Loucy (cell line): ENCODE data around the gene ANKRD65.

Experiments
- H2AFZ ChIP-seq: fragments of 200-600 bp; sonication (generic); 2 replicates; pipeline ENCODE4 v1.6.0; 2016; ENCODE audit warnings: antibody characterized with exemption, mild to moderate bottlenecking, low read length, moderate library complexity
- H3F3A ChIP-seq: fragments of 200-600 bp; 2 replicates; pipeline ENCODE4 v1.6.0; 2016; ENCODE audit warnings: antibody characterized with exemption, low read depth, mild to moderate bottlenecking
- H3K27me3 ChIP-seq: fragments of 200-600 bp; sonication (generic); 2 replicates; pipeline ENCODE4 v1.6.1; 2014; ENCODE audit warnings: low read length, mild to moderate bottlenecking; ENCODE audit not compliant: insufficient read depth, poor library complexity, severe bottlenecking
- H3K36me3 ChIP-seq: fragments of 200-600 bp; sonication (generic); 2 replicates; pipeline ENCODE4 v1.6.1; 2016; ENCODE audit warnings: low read length; ENCODE audit not compliant: insufficient read depth
- H3K4me1 ChIP-seq: fragments of 200-600 bp; sonication (generic); 2 replicates; pipeline ENCODE4 v1.5.1; 2014; ENCODE audit warnings: low read length, mild to moderate bottlenecking; ENCODE audit not compliant: insufficient read depth, poor library complexity, severe bottlenecking
- H3K4me2 ChIP-seq: fragments of 200-600 bp; sonication (generic); 2 replicates; pipeline ENCODE4 v1.6.0; 2014; ENCODE audit warnings: antibody characterized with exemption, low read length, low read depth, mild to moderate bottlenecking; ENCODE audit not compliant: poor library complexity, severe bottlenecking
- H3K4me3 ChIP-seq: fragments of 200-600 bp; sonication (generic); 2 replicates; pipeline ENCODE4 v1.5.1; 2014; ENCODE audit warnings: low read length, mild to moderate bottlenecking, mixed read lengths; ENCODE audit not compliant: poor library complexity, severe bottlenecking
- H3K79me2 ChIP-seq: fragments of 200-600 bp; sonication (generic); 2 replicates; pipeline ENCODE4 v1.6.1; 2014; ENCODE audit warnings: low read length; ENCODE audit not compliant: insufficient read depth
- H3K9ac ChIP-seq: fragments of 200-600 bp; sonication (generic); 2 replicates; pipeline ENCODE4 v1.6.0; 2014; ENCODE audit warnings: mild to moderate bottlenecking, low read depth, low read length, moderate library complexity; ENCODE audit not compliant: poor library complexity, severe bottlenecking
- H3K9me2 ChIP-seq: fragments of 200-600 bp; sonication (generic); replicated peaks from 2 replicates; pipeline ENCODE4 v1.6.1; 2016; ENCODE audit warnings: low read depth, low read length, mixed read lengths
- H3K9me3 ChIP-seq: fragments of 200-600 bp; sonication (generic); 2 replicates; pipeline ENCODE4 v1.6.1; 2014; ENCODE audit warnings: mild to moderate bottlenecking, antibody characterized with exemption, low read length, low read depth; ENCODE audit not compliant: insufficient read depth
- H4K20me1 ChIP-seq: fragments of 200-600 bp; sonication (generic); 2 replicates; pipeline ENCODE4 v1.6.0; 2014; ENCODE audit warnings: antibody characterized with exemption, low read length, mild to moderate bottlenecking; ENCODE audit not compliant: insufficient read depth, poor library complexity, severe bottlenecking
- CTCF ChIP-seq: fragments of 200-600 bp; sonication (generic); conservative IDR thresholded peaks from 2 replicates; pipeline ENCODE4 v1.5.1; 2014; ENCODE audit warnings: mild to moderate bottlenecking, antibody characterized with exemption, low read length
- EZH2phosphoT487 ChIP-seq: fragments of 200-600 bp; IDR thresholded peaks from 2 replicates; pipeline ENCODE4 v1.6.1; 2018; ENCODE audit warnings: antibody characterized with exemption, mild to moderate bottlenecking, moderate library complexity, borderline replicate concordance

Gene ANKRD65

GRCh38 chr1:1441002-1441888, 20.2 kb upstream of the ANKRD65 start:
- TF ChIP-seq CTCF (peak; percentile 83), EZH2phosphoT487 (no peak)
- Histone ChIP-seq H3K9me2 (no peaks in the 10 kb centered on the region), H3K36me3 (no peaks in the 10 kb centered on the region), H3K79me2 (no peaks in the 10 kb centered on the region), H3K9me3 (no peaks in the 10 kb centered on the region), H4K20me1 (no peaks in the 10 kb centered on the region), H3K27me3 (no peaks in the 10 kb centered on the region), H3F3A (no peaks in the 10 kb centered on the region), H3K4me2 (no peak overlapping the region), H2AFZ (no peak overlapping the region), H3K9ac (no peak overlapping the region), H3K4me1 (peaks cover 25% of the 10 kb centered on the region), H3K4me3 (no peak overlapping the region)

GRCh38 chr1:1440262-1441001, 19.4 kb upstream of the ANKRD65 start:
- no peaks in the 10 kb centered on the region for H3K36me3 ChIP-seq
- no peaks in the 10 kb centered on the region for H3K9me3 ChIP-seq
- no peaks in the 10 kb centered on the region for H4K20me1 ChIP-seq
- no peak overlapping the region for H3K9ac ChIP-seq
- no peaks in the 10 kb centered on the region for H3K79me2 ChIP-seq
- H3K27me3 ChIP-seq: no peaks in the 10 kb centered on the region
- no peaks in the 10 kb centered on the region for H3K9me2 ChIP-seq
- peaks cover 25% of the 10 kb centered on the region for H3K4me1 ChIP-seq
- no peak for TF ChIP-seq CTCF
- TF ChIP-seq EZH2phosphoT487: no peak
- H3K4me3 ChIP-seq: no peak overlapping the region
- no peak overlapping the region for H2AFZ ChIP-seq
- H3F3A ChIP-seq: no peaks in the 10 kb centered on the region
- H3K4me2 ChIP-seq: no peak overlapping the region

- H3K79me2 ChIP-seq: no peaks in the 10 kb centered on the region
- TF ChIP-seq EZH2phosphoT487 (no peak), CTCF (no peak)
- H3K4me1 ChIP-seq: peaks cover 25% of the 10 kb centered on the region
- no peaks in the 10 kb centered on the region for H4K20me1 ChIP-seq
- no peaks in the 10 kb centered on the region for H3K9me3 ChIP-seq
- no peak overlapping the region for H3K9ac ChIP-seq
- H3F3A ChIP-seq: no peaks in the 10 kb centered on the region
- H3K36me3 ChIP-seq: no peaks in the 10 kb centered on the region
- no peak overlapping the region for H2AFZ ChIP-seq
- no peaks in the 10 kb centered on the region for H3K27me3 ChIP-seq
- no peak overlapping the region for H3K4me3 ChIP-seq
- H3K4me2 ChIP-seq: no peak overlapping the region
- no peaks in the 10 kb centered on the region for H3K9me2 ChIP-seq
Measured at GRCh38 chr1:1439546-1440261, 18.6 kb upstream of the ANKRD65 start.
